HG03064 (cell line): ENCODE measurements around the gene ALG9.

Experiments used
- ATAC-seq: cut with Tn5 transposase; IDR thresholded peaks from one replicate; pipeline ENCODE4 v1.9.1; 2021; ENCODE audit warnings: low read depth; ENCODE audit not compliant: unreplicated experiment

ALG9 gene

GRCh38 chr11:111737444-111738210, 133.8 kb downstream of the ALG9 start:
- no peak for ATAC-seq

DNA sequence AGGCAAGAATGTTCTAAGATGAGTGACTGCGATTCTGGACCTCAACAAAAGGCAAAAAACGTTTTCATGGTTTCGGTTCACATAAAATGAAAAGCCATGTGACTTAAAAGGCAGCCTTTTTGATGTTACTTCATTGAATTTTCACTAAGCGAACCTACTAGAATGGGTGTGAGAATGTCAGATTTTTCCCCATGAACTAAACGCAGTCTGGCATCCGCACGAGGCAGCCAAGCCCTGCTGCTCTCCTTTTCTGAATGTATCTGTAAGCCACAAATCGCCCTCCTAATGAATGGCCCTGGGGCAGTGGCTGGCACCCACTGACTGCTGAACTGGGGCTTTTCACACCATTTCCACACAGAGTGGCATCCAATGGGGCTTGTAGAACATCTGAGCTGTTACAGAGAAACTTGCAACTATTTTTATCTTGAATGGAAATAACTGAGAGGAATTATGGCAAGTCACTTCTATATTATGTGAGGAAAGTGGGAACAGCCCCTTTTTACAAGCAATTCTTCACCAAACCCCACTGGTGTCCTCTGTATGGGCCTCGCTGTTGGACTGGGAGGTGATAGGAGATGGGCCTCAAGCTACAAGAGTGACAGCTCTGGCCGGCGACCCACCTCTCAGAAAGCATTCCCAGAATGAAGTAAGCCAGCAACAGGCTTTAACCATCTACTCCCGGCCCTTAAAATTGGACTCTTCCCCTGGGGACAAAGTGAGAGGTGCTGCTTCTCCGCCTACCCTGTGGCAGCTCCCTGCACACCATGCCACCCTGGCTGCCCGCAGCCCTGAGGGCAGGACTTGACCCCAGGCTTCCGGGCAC, 134.5 kb downstream of the ALG9 start:
- no peak for ATAC-seq
